Measurements from ENCODE around the gene NKAIN2. TPM values are rescaled to one million over a fixed set of nuclear protein-coding genes. Genes with fewer than 3 reads are reported as not detected.

The NKAIN2 gene
- total RNA-seq, 1 experiment from 2014 or later: not detected

DNA sequence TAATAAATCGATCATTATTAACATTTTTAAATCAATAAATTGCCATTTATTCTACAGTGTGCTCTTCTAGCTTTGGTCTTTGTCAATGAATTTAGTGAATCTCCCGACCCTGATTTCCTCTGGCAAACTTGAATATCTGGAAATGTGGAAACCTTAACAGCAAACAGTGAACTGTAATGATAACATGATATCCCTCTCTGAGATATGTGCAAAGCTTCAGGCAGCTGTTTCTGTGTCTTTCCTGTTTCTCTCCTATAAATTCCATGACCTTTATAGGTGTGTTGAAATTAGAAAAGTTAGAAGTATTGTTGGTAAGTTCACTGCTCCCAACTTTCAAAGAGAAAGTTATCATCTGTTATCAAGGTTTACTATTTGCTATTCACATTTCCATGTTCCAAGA, 939.8 kb downstream of the NKAIN2 start:
- TF ChIP-seq SRF (IDR thresholded peaks at IDR 0.05; ENCODE audit: low read depth) (no peak), CEBPB (IDR thresholded peaks at IDR 0.05; ENCODE audit: low read depth) (no peak), YY1 (IDR thresholded peaks at IDR 0.05; ENCODE audit: extremely low read depth, insufficient replicate concordance, low read depth, low read length) (no peak), ELF1 (IDR thresholded peaks at IDR 0.05; ENCODE audit: borderline replicate concordance, low read depth) (no peak), ZBTB33 (IDR thresholded peaks at IDR 0.05; ENCODE audit: extremely low read depth, insufficient replicate concordance, low read length) (no peak), FOSL1 (IDR thresholded peaks at IDR 0.05; ENCODE audit: low read depth) (no peak), TCF7L2 (IDR thresholded peaks at IDR 0.05; ENCODE audit: borderline replicate concordance, extremely low read depth, insufficient read depth, insufficient read length) (no peak), POLR2A (IDR thresholded peaks at IDR 0.05; ENCODE audit: borderline replicate concordance, extremely low read depth, insufficient read depth, insufficient read length) (no peak), SIN3A (IDR thresholded peaks at IDR 0.05; ENCODE audit: low read depth) (no peak)
- TF ChIP-seq, protein P1, sequence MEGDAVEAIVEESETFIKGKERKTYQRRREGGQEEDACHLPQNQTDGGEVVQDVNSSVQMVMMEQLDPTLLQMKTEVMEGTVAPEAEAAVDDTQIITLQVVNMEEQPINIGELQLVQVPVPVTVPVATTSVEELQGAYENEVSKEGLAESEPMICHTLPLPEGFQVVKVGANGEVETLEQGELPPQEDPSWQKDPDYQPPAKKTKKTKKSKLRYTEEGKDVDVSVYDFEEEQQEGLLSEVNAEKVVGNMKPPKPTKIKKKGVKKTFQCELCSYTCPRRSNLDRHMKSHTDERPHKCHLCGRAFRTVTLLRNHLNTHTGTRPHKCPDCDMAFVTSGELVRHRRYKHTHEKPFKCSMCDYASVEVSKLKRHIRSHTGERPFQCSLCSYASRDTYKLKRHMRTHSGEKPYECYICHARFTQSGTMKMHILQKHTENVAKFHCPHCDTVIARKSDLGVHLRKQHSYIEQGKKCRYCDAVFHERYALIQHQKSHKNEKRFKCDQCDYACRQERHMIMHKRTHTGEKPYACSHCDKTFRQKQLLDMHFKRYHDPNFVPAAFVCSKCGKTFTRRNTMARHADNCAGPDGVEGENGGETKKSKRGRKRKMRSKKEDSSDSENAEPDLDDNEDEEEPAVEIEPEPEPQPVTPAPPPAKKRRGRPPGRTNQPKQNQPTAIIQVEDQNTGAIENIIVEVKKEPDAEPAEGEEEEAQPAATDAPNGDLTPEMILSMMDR (IDR thresholded peaks at IDR 0.05 in 2 of 3, conservative IDR thresholded peaks at IDR 0.05 in 1 of 3; ENCODE audit: borderline replicate concordance in 1 of 3, insufficient read depth in 1 of 3, low read depth in 2 of 3, low read length in 2 of 3): no peak
- Histone ChIP-seq H3K9me2 (ENCODE audit: insufficient read depth) (no peaks in the 10 kb centered on the region), H3K27ac (ENCODE audit: low read depth, low read length) (no peak overlapping the region), H3K4me3 (replicated peaks in 1 of 2; ENCODE audit: low read depth in 1 of 2, low read length in 2 of 2) (no peak overlapping the region), H3K9ac (ENCODE audit: low read length) (no peak overlapping the region), H3K36me3 (ENCODE audit: control insufficient read depth in 1 of 2, insufficient read depth in 2 of 2, low read length in 2 of 2) (no peaks in the 10 kb centered on the region), H3K79me2 (ENCODE audit: insufficient read depth, low read length) (no peaks in the 10 kb centered on the region), H3K9me3 (ENCODE audit: control insufficient read depth in 1 of 2, insufficient read depth in 1 of 2, low read depth in 1 of 2, low read length in 2 of 2) (no peaks in the 10 kb centered on the region), H4K20me1 (ENCODE audit: insufficient read depth) (no peaks in the 10 kb centered on the region), H3K27me3 (ENCODE audit: insufficient read depth, low read length) (peaks cover 31% of the 10 kb centered on the region), H2AFZ (ENCODE audit: low read depth, low read length, poor library complexity, severe bottlenecking) (no peak overlapping the region), H3K4me2 (ENCODE audit: low read length) (no peak overlapping the region), H3K4me1 (ENCODE audit: control insufficient read depth in 1 of 2, insufficient read depth in 2 of 2, low read length in 2 of 2) (no peaks in the 10 kb centered on the region)
- no peak for DNase-seq (ENCODE audit: low read depth, low spot score)
- ATAC-seq: no peak
- CTCF ChIA-PET: no interaction called here
- intact Hi-C loops (cut with micrococcal nuclease): no loop called here
- RAD21 ChIA-PET (ENCODE audit: low non-redundant PET in 1 of 2, low total read pairs in 2 of 2, uncharacterized antibody in 2 of 2, unreplicated experiment in 2 of 2): no interaction called here
- POLR2A ChIA-PET: no interaction called here
- no TSS peak for BruUV-seq (replicated peaks)
